GM12878 (cell line): ENCODE measurements around the gene INCA1. TPM values are rescaled to one million over a fixed set of nuclear protein-coding genes. Genes with fewer than 3 reads are reported as not detected.

Experiments used
- BMI1 ChIP-seq: fragments of 450-650 bp; IDR thresholded peaks from 2 replicates; pipeline ENCODE4 v1.6.1; 2016; ENCODE audit warnings: mild to moderate bottlenecking, moderate library complexity, borderline replicate concordance
- EZH2 ChIP-seq: IDR thresholded peaks from 2 replicates; pipeline ENCODE4 v1.6.1; 2012; ENCODE audit warnings: low read depth, mild to moderate bottlenecking, control low read depth, inconsistent platforms, low read length, borderline replicate concordance; ENCODE audit not compliant: control insufficient read depth
- HCFC1 ChIP-seq: fragments of 150-350 bp; IDR thresholded peaks from 2 replicates; pipeline ENCODE4 v1.6.1; 2014; ENCODE audit warnings: low read length
- NFIC ChIP-seq: IDR thresholded peaks from 2 replicates; pipeline ENCODE4 v1.6.1; 2012; ENCODE audit warnings: low read depth, mild to moderate bottlenecking, inconsistent platforms, low read length, moderate library complexity
- NFXL1 ChIP-seq: fragments of 450-650 bp; IDR thresholded peaks from 2 replicates; pipeline ENCODE4 v1.6.1; 2017; ENCODE audit warnings: antibody characterized with exemption, mild to moderate bottlenecking, borderline replicate concordance
- NFYB ChIP-seq: IDR thresholded peaks from 2 replicates; pipeline ENCODE4 v1.6.1; 2011; ENCODE audit warnings: low read depth, mild to moderate bottlenecking, low read length, improper control_type of control experiment, moderate library complexity; ENCODE audit not compliant: insufficient read depth
- NRF1 ChIP-seq: conservative IDR thresholded peaks from 2 replicates; pipeline ENCODE4 v1.6.1; 2011; ENCODE audit warnings: mild to moderate bottlenecking, low read depth, low read length, improper control_type of control experiment
- POU2F2 ChIP-seq: IDR thresholded peaks from 3 replicates; pipeline ENCODE4 v1.6.1; 2011; ENCODE audit warnings: low read depth, mild to moderate bottlenecking, low read length, borderline replicate concordance
- RAD51 ChIP-seq: fragments of 450-650 bp; IDR thresholded peaks from 2 replicates; pipeline ENCODE4 v1.6.1; 2016; ENCODE audit warnings: moderate library complexity, mild to moderate bottlenecking, inconsistent platforms
- REST ChIP-seq: IDR thresholded peaks from 2 replicates; pipeline ENCODE4 v1.6.1; 2012; ENCODE audit warnings: mild to moderate bottlenecking, low read depth, low read length
- SMAD5 ChIP-seq: IDR thresholded peaks from 2 replicates; pipeline ENCODE4 v1.6.1; 2016; ENCODE audit warnings: antibody characterized with exemption, low read depth
- TBL1XR1 ChIP-seq: IDR thresholded peaks from 2 replicates; pipeline ENCODE4 v1.6.1; 2012; ENCODE audit warnings: low read depth, low read length, improper control_type of control experiment
- TCF12 ChIP-seq: IDR thresholded peaks from 2 replicates; pipeline ENCODE4 v1.6.1; 2011; ENCODE audit warnings: low read depth, mild to moderate bottlenecking, low read length
- ZBTB40 ChIP-seq: fragments of 450-650 bp; IDR thresholded peaks from 2 replicates; pipeline ENCODE4 v1.6.1; 2016; ENCODE audit warnings: mild to moderate bottlenecking, moderate library complexity, borderline replicate concordance
- polyA plus RNA-seq, 11 experiments: library from polyadenylated mRNA; depleted of rRNA in 4 of 11; unstranded in 6 of 11; stranded (reverse) in 5 of 11; fragments of >200 nt; fragmentation: Nextera tagmentation in 4 of 11; fragmentation: Illumina TruSeq in 1 of 11; extraction: Ambion mirVana in 4 of 11; extraction: Trizol in 1 of 11; gene quantifications; 1 replicate in 1 of 11; 2 replicates in 10 of 11; pipeline versions ENCODE4 v1.2.1 to v1.2.3, GENCODE V29; 2011 to 2016; ENCODE audit warnings: inconsistent platforms in 2 of 11, missing spikeins in 2 of 11, low read depth in 1 of 11
- total RNA-seq, 4 experiments: library from RNA; depleted of rRNA in 3 of 4; stranded (reverse); fragments of >200 nt in 3 of 4; fragmentation: Illumina TruSeq in 1 of 4; extraction: Trizol in 1 of 4; gene quantifications; 2 replicates each; pipeline versions ENCODE4 v1.2.1 to v1.2.3, GENCODE V29; 2013 to 2021
- TF ChIP-seq, protein P1 (sequence below): fragments of 450-650 bp; IDR thresholded peaks from 2 replicates; pipeline ENCODE4 v1.6.1; 2018; ENCODE audit warnings: mild to moderate bottlenecking, low read depth, moderate library complexity; ENCODE audit not compliant: partially characterized antibody
- TF ChIP-seq, protein P2 (sequence below): IDR thresholded peaks from 2 replicates; pipeline ENCODE4 v1.6.1; 2012; ENCODE audit warnings: low read depth, low read length, improper control_type of control experiment

The INCA1 gene
- total and polyA plus RNA-seq, 10 of the 15 experiments (the other 5 are each of a cell fraction or from before 2014, with no cell fraction given), result 0.19 to 1.8 (median 0.45) TPM

GRCh38 chr17:4945176-4945943 lies 52.0 kb downstream of the INCA1 start (continued):
- TF ChIP-seq, protein P1, sequence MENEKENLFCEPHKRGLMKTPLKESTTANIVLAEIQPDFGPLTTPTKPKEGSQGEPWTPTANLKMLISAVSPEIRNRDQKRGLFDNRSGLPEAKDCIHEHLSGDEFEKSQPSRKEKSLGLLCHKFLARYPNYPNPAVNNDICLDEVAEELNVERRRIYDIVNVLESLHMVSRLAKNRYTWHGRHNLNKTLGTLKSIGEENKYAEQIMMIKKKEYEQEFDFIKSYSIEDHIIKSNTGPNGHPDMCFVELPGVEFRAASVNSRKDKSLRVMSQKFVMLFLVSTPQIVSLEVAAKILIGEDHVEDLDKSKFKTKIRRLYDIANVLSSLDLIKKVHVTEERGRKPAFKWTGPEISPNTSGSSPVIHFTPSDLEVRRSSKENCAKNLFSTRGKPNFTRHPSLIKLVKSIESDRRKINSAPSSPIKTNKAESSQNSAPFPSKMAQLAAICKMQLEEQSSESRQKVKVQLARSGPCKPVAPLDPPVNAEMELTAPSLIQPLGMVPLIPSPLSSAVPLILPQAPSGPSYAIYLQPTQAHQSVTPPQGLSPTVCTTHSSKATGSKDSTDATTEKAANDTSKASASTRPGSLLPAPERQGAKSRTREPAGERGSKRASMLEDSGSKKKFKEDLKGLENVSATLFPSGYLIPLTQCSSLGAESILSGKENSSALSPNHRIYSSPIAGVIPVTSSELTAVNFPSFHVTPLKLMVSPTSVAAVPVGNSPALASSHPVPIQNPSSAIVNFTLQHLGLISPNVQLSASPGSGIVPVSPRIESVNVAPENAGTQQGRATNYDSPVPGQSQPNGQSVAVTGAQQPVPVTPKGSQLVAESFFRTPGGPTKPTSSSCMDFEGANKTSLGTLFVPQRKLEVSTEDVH, result no peak
- TF ChIP-seq HCFC1 (no peak), ZBTB40 (no peak), POU2F2 (peak; percentile 58; the same call in 2 of the 3 replicates), NFYB (no peak), SMAD5 (peak; percentile 89), BMI1 (peak; percentile 56; the same call in 1 of the 2 replicates), NFXL1 (no peak), TBL1XR1 (0 out of 2 replicates have a peak, but pooled peaks have one; percentile 25), NFIC (no peak), RAD51 (no peak), NRF1 (no peak), REST (0 out of 2 replicates have a peak, but pooled peaks have one; percentile 30), EZH2 (no peak), TCF12 (peak; percentile 84)
- TF ChIP-seq, protein P2, sequence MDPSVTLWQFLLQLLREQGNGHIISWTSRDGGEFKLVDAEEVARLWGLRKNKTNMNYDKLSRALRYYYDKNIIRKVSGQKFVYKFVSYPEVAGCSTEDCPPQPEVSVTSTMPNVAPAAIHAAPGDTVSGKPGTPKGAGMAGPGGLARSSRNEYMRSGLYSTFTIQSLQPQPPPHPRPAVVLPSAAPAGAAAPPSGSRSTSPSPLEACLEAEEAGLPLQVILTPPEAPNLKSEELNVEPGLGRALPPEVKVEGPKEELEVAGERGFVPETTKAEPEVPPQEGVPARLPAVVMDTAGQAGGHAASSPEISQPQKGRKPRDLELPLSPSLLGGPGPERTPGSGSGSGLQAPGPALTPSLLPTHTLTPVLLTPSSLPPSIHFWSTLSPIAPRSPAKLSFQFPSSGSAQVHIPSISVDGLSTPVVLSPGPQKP, result no peak; the same call in 1 of the 2 replicates
